HG03103 (cell line): ENCODE data around the gene SYNE1.
"Not testable (repeated sequence)": the region's sequence is repeated elsewhere in the genome, so short reads cannot be mapped to it uniquely, and the experiment has no call there.

ENCODE experiments used
- ATAC-seq: cut with Tn5 transposase; IDR thresholded peaks from one replicate; pipeline ENCODE4 v1.9.1; 2021; ENCODE audit warnings: low read depth; ENCODE audit not compliant: unreplicated experiment

Gene SYNE1

GRCh38 chr6:152432758-152433157, 204.4 kb downstream of the SYNE1 start:
- ATAC-seq = no peak

DNA sequence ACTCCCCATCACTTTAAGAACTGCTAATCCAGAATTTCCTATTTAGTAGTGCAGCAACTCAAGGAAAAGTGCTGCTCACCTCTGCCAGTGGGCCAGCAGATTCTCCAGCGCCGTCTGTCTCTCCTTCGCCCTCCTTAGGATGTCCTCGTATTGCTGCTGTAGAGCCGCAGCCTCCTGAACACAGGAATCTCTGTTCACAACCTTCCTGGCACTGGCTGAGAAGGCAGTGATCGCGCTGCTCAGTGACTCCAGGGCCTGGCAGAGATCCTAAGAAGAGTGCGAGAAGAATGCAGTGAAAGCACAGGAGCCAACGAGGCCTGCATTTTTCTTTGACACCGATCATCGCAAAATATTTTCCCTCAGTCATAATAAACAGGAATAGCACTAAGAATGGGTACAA, 209.0 kb downstream of the SYNE1 start:
- ATAC-seq = no peak

DNA sequence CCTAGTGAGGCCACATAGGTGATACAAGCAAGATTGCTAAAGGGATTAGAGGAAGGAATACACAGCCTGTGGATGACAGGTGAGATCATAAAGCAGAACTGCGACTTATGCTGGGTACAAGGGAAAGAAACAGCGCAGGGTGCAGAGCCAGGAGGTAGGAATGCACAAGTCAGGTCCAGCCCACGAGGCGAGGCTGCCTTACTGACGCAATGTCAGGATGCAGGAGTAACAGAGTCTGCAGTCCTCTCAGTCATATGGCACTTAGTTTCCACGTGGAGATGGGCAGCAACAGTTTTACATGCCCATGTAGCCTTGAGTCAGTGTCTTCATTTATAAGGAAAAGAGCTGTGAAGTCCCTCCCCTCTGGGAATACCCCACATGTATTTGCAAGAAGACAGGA, 210.9 kb downstream of the SYNE1 start:
- no peak for ATAC-seq

DNA sequence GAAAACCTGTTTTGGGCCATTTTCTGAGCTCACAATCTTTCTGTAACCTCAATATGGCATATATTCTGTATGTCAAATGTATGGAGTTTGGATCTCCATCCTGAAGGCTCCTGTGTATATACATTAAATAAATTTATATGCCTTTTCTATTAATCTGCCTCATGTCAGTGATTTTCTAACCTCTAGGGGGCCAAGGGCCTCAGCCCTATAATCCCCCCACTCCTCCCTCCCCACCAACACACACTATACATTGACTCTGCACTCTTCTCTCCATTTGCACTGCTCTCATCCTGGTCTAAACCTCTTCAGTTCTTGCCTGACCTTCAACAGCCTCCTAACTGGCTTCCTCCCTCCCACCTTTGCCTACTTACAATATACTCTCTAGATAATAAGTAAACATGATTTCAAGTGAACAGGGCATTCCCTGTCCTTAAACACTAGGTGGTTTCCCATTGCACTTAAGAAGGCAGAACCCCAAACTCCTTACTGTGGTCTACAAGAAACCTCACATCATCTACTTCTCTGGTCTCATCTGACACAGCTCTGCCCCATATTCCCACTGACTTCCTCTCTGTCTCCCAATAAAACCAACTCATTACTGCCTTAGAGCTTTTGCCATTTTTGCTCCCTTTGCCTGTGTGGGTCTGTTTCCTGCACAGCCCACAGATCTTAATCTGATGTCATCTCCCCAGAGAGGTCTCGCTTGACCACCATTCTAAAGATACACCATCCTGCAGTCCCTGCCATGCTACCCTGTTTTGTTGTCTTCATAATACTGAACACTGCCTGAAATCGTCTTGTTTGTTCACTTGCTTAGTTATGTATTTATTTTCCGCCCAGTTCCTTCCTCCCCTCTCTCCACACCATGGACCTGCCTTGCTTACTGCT, 213.7 kb downstream of the SYNE1 start:
- no peak for ATAC-seq

- not testable (repeated sequence) for ATAC-seq
These were observed 215.7 kb downstream of the SYNE1 start for GRCh38 chr6:152421496-152421895.

GRCh38 chr6:152420696-152421095, 216.5 kb downstream of the SYNE1 start:
- ATAC-seq = no peak

DNA sequence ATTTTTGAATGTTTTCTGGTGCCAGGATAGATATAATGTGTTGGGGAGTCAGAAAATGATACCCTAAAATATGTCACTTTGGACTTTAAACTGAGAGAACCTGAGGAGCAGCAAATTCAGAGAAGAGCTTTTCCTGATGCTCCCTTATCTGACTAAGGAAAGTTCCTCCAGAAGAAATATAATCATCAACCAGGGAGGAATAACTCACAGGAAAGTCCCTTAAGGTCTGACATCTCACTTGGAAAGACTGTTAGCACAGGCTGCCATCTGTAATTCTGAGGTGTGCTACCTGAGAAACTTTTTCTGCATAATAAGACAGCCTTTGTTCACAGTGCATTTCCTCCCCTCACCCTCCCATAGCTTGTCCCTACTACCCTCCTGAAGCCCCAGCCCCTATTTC, 218.6 kb downstream of the SYNE1 start:
- no peak for ATAC-seq

- ATAC-seq = no peak
These were observed 220.5 kb downstream of the SYNE1 start for GRCh38 chr6:152416652-152417051.

DNA sequence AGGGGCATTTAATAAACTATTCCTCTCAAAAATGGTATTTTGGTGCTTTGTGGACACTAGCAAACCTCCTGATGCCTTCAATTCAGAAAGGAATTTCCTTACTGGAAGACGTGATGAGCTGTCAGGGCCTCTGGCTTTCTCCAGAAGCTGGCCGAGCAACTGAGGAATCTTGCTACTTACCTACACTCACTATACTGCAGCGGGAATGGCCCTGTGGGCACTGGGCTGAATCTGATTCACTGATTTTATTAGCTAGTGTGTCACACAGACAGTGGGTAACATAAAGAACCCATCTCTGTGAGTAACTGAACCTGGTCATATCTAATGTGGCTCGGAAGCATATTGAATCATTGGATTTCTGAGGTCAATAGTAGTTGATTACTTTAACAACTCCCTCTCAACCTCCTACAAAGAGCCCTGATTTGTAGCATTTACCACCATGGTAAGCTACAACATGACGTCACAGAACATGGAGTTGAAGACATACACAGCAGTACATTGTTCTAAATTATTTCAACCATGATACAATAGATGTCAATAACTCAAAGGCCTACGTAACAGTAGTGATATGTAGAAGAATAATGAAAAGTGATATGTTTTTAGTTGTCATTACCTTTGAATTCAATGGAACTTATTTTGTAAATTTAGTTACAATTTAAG, 232.1 kb downstream of the SYNE1 start:
- no peak for ATAC-seq

GRCh38 chr6:152404086-152404857, 232.9 kb downstream of the SYNE1 start:
- ATAC-seq = no peak

GRCh38 chr6:152402791-152403190, 234.4 kb downstream of the SYNE1 start:
- no peak for ATAC-seq

- no peak for ATAC-seq
These were observed 235.2 kb downstream of the SYNE1 start for GRCh38 chr6:152401978-152402377.

GRCh38 chr6:152399399-152399798, 237.8 kb downstream of the SYNE1 start:
- no peak for ATAC-seq

- ATAC-seq = no peak
These were observed 238.2 kb downstream of the SYNE1 start for GRCh38 chr6:152398993-152399392.

DNA sequence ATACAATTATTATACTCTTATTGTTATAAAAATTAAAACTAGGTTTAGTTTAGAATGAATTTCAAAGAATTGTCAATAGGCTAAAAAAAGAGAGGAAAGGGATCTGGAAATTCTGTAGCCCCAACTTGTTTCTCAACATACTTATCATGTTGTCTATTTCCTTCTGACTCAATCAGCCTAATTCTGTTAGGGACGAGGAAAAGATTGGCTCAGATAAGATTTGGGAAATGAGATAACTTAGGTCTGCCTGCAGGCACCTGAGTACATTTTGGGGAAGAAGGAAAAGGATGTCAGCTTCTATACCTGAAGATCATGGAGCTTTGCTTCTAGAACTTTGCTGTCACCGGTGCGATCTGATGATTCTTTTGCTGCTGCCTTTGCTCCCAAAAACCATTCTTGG, 238.8 kb downstream of the SYNE1 start:
- ATAC-seq = no peak

- no peak for ATAC-seq
These were observed 242.9 kb downstream of the SYNE1 start for GRCh38 chr6:152394303-152394702.

DNA sequence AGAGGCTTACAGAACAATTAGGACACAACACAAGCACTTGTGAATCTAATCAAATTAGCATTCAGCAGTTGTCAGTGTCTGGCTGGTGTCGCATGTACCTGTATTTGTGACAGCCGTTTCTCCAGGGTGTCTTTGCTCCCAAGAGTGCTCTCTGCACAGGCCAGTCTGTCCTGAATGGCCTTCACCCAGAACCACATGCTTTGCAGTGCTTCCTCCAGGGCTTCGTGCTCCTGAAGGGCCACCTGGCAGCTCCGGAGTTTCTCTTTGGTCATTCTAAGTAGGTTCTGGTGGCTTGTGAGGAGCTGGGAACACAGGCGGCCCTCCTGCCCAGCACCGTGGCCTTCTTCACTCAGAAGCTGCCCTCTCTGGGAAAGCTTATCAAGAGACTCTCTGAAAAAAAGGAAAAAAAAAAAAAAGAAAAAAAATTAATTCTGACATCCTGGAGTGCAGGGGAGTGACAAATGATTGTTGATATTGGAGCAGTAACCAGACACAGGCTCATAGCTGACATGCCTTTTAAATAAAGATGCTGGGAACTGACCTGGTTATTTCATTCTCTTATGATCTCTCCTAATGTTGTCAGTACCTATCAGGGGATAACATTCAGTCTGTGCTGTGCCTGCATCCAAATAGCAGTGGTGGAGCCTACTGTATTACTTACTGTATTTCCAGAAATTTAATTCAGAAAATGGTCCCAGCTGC, 245.8 kb downstream of the SYNE1 start:
- no peak for ATAC-seq

DNA sequence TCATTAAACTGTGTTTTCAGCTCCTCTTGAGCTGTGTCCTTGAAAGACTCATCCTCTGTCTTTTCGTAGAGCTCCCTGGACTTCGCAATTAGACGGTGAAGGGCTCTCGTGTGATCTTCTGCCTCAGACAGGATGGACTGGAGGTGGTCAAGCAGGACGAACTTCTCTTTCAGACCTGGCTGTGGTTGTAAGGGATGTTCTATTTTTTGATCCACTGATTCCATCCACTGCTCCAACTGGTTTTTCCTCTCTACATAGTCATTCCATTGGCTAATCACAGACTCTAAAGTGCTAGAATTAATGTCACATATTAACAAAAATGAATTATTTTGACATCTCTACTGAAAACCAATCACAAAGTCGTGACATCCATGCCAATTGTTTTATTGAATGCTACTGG, 250.1 kb downstream of the SYNE1 start:
- ATAC-seq = no peak

GRCh38 chr6:152386131-152386530, 251.0 kb downstream of the SYNE1 start:
- no peak for ATAC-seq

DNA sequence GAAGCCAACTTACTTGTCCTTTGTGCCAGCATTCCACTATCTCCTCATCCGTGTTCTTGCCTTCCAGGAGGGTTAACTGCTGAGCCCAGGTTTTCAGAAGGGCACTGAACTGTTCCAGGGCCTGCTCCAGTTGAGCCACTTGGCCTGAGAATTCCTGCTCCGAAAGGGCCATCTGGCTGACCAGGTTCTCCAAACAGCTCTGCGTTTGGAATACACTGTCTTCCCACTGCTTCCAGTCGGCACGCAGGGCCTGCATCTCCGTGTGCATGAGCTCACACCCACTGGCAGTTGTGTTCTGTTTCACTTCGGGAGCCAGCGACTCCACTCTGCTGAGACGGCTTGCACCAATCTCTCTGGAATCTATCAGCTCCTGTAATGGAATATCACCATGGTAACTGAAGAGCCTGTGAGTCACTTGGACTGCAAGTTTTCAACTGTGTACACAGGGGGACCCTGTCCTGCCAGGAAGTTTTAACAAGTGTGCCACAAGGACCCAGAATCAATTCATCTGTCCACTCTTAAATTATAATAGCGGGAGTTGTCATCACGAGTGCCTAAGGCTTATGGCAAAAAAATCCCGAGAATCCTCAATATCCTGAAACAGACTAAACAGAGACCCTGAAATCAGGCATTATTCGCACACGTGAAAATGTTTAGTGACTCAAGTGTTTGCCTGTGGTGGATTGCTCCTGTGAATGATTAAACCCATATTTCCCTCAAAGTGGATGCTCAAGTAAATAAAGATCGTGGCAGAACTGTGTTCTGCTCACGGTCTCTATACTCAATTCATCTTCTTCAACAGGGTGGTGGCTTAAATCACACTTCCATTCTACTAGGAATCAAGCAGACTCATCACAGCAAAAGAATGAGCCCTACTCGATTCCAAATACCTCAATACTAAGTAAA, 255.9 kb downstream of the SYNE1 start:
- ATAC-seq = no peak
